A204.1 (cell line): ENCODE measurements around the gene IFNL3.
"Not testable (repeated sequence)": the region's sequence is repeated elsewhere in the genome, so short reads cannot be mapped to it uniquely, and the experiment has no call there.

Experiments
- FAIRE-seq: peaks from 2 replicates; lab custom pipeline; 2012; peaks lifted over from hg19 to GRCh38; lab: Jason Lieb, UNC

The IFNL3 gene

DNA sequence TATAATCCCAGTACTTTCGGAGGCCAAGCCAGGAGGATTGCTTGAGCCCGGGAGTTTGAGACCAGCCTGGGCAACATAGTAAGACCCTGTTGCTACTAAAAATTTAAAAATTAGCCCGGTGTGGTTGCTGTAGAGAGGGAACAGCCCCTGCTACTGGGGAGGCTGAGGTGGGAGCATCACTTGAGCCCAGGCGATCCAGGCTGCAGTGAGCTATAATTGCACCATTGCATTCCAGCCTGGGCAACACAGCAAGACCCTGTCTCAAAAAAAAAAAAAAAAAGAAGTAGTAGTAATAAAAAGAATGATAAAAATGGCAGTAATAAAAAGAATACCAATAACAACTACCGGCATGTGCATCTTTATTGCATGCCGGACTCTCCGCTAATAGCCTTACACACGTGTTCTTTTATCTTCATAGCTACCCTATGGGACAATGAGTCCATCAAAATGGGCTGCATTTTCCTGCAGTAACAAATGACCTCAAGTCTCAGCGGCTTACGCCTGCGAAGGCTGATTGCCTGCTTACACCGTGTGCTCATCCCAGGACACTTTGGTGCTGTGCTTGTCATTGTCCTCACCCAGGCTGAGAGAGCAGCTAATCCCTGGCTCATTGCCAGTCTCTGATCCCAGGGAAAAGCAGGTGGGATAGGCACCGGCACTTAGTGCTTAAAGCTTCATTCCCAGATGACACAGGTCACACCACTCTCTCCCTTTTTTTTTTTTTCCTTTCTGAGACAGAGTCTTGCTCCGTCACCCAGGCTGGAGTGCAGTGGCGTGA is 26.4 kb downstream of the IFNL3 start:
- FAIRE-seq: no peak

GRCh38 chr19:39217094-39217493 is 27.7 kb downstream of the IFNL3 start:
- no peak for FAIRE-seq

GRCh38 chr19:39215323-39215722 is 29.5 kb downstream of the IFNL3 start:
- not testable (repeated sequence) for FAIRE-seq

DNA sequence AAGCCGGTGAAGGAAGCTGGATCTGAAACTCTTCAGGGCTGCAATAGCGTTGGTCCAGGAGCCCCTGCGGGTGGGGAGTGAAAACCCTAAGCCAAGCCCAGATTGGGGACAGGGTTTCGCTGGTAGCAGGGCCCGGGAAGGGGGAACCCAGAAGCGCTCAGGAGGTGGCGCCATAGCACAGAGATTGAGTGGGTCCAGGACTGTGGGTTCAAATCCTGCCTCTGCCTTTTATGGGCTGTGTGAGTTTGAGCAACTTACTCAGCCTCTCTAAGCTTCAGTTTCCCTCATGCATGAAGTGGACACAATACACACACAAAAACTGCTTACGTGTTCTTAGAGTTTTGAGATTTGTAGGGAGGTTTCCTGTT is 32.4 kb downstream of the IFNL3 start:
- no peak for FAIRE-seq

GRCh38 chr19:39211731-39212374 is 33.0 kb downstream of the IFNL3 start:
- FAIRE-seq: no peak

- no peak for FAIRE-seq
Measured at GRCh38 chr19:39209196-39209595, 35.6 kb downstream of the IFNL3 start.

GRCh38 chr19:39208175-39208795 is 36.5 kb downstream of the IFNL3 start:
- no peak for FAIRE-seq

DNA sequence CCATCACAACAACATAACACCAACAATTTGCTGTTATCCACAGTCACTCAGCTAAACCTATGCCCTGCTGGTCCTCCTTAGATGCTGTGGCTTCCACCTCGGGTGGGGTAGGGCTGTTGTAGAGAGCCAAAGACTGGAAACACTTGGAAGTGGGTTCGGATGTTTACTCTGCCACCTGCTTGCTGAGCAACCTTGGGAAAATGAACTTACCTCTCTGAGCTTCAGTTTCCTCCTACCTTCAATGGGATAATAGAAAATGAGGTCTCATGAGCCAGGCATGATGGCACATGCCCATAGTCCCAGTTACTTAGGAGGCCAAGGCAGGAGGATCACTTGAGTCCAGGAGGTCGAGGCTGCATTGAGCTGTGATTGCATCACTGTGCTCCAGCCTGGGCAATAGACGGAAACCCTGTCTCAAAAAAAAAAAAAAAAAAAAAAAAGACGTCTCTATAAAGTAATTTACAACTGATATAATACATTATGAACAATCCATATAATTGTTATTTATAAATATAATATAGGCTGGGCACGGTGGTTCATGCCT is 37.4 kb downstream of the IFNL3 start:
- no peak for FAIRE-seq

- FAIRE-seq: no peak
Measured at GRCh38 chr19:39206122-39206521, 38.7 kb downstream of the IFNL3 start.

DNA sequence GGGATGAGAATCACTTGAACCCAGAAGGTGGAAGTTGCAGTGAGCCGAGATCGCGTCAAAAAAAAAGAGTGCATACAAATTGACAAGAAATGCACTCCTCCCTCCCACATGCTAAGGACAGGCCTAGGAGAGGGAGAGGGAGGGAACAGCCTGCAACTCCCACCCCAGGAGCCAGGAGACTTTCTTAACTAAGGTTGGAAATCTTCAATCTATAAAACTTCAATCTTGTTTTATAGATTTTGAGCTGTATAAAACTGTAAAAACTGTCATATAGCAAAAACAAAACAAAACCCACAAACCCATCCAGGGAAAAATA is 39.4 kb downstream of the IFNL3 start:
- no peak for FAIRE-seq

DNA sequence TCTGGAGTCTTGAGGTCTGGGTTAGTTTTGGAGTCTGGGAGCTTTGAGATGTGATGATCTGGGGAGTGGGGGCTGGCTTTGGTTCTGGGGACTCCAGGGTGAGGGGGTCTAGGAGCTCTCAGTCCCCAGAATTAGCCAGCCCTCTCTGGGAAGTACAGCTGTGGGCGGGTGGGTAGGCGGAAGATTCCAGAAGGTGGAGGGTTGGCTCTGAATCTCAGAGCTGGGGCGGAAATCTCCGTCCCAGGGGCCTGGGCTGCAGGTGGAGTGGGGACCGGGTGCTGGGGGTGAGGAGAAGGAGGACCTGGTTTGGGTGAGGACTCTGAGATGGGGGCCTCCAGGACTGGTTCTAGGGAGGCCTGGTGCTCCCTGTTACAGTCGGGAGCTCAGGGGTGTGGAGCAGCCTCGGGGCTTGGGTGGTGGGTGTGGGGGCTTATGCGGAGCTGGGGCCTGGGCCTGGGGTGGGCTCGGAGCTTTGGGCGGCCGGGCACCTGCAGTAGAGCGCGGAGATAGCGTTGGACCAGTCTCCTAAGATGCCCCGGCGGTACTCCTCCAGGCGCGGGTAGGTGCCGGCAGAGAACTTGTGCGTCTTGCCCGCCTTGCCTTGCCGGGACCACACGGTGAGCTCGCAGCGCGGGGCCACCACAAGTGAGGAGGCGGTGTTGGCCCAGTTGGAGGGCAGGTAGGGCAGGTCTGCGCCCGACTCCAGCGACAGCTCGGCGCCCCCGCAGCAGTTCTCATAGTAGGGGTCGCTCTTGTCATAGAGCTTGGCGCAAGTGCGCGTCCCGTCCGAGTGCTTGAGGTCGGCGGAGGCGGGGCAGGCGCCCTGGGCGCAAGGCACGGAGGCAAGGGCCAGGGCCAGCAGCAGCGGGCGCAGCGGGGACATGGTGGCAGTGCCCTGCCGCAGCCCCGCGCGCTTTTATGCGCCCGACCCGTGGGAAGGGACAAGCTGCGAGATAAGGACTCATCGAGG is 41.1 kb downstream of the IFNL3 start, which contains the start of gene SYCN:
TSS of gene SYCN (minus strand) at position 892 of the 970 bp plus-strand sequence. CDS start at position 883, 9 bp downstream.
- FAIRE-seq: no peak

- FAIRE-seq: no peak
Measured at GRCh38 chr19:39202998-39203355, 41.8 kb downstream of the IFNL3 start.

- FAIRE-seq: no peak
Measured at GRCh38 chr19:39200803-39201115, 44.0 kb downstream of the IFNL3 start.

GRCh38 chr19:39200066-39200802 is 44.6 kb downstream of the IFNL3 start:
- no peak for FAIRE-seq

DNA sequence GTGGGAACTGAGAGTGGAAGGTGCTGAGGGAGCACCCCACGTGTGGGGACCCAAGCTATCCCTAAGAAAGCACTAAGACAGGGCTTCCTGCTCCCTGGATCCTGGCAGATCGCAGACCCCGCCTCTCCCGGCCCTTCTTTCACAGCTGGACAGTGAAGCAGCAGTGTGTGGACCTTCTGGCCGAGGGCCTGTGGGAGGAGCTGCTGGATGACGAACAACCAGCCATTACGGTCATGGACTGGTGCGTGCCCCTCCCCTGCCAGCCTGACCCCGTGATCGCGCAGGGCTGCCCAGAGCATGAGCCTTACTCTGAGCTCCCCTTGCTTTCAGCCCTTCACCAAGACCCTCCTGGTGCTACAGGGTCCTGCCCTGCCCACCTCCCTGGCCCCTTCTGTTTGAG is 45.8 kb downstream of the IFNL3 start:
- no peak for FAIRE-seq

DNA sequence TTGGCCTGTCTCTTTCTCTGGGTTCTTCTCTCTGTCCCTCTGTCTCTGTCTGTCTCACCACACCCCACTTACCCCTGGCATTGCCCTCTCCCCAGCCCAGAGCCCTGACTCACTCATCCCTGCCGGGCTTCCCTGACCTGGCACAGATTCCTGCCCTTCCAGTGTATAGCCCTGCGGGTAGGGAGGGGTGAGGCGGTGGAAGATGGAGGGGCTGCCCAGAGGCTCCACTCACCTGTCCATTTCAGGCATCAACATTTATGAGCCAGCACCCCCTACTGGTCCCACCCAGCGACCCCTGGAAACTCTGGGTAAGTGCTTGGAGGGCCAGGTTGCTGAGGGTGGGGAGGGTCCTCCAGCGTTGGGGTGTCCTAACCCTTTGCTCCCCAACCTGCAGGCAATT is 47.0 kb downstream of the IFNL3 start:
- no peak for FAIRE-seq

DNA sequence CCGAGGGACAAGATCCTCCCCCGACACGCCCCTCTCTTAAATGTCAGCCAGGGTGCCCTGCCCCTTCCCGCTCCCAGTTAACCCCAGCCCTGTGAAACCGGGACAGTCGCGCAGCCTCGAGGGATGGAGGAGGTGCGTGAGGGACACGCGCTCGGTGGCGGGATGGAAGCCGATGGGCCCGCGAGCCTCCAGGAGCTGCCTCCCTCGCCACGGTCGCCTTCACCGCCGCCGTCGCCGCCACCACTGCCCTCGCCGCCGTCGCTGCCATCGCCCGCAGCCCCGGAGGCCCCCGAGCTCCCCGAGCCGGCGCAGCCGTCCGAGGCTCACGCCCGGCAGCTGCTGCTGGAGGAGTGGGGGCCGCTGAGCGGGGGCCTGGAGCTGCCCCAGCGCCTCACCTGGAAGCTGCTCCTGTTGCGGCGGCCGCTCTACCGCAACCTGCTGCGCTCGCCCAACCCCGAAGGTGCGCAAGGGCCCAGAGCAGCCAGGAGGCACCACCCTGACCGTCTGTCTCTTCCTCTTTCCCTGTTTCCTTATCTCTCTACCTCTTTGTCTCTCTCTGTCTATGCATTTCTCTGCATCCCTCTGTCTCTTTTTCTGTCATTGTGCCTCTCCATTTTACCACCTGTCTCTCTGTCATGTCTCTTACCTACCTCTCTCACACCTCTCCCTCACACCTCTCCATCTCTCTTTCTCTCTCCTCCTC is 47.8 kb downstream of the IFNL3 start, which contains the start of gene NCCRP1:
TSS of gene NCCRP1 (plus strand) at position 105 of the 703 bp plus-strand sequence. CDS start at position 124, 19 bp downstream.
- no peak for FAIRE-seq

DNA sequence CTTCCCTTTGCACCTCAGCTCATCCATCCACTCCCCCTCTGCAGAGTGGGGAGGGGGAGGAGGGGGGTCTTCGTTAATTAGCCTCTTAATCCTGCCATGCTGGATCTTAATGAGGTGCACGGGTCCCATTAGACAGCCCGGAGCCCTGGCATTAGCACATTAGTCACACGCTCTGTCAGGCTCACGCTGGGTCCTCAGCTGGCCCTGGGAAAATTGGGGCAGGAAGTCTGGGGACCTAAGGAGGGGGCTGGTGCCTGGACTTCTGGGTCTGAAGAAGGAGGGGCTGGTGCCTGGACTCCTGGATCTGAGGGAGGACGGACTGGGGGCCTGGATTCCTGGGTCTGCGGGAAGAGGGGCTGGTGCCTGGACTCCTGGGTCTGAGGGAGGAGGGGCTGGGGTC is 48.5 kb downstream of the IFNL3 start:
- FAIRE-seq: no peak

DNA sequence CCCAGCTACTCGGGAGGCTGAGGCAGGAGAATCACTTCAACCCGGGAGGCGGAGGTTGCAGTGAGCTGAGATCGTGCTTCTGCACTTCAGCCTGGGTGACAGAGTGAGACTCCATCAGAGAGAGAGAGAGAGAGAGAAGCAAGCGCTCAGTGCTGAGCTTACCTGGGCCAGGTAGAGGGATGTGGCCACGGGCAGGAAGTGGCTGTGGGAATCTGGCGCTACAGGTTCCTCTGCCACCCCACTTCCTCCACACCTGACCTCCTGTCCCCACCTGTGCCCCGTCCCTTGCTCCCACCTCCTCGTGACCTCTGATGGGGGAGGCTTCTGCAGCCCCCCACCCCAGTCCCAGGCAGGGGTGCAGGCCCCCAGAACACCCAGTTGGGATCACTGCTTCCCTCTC is 49.1 kb downstream of the IFNL3 start:
- no peak for FAIRE-seq

DNA sequence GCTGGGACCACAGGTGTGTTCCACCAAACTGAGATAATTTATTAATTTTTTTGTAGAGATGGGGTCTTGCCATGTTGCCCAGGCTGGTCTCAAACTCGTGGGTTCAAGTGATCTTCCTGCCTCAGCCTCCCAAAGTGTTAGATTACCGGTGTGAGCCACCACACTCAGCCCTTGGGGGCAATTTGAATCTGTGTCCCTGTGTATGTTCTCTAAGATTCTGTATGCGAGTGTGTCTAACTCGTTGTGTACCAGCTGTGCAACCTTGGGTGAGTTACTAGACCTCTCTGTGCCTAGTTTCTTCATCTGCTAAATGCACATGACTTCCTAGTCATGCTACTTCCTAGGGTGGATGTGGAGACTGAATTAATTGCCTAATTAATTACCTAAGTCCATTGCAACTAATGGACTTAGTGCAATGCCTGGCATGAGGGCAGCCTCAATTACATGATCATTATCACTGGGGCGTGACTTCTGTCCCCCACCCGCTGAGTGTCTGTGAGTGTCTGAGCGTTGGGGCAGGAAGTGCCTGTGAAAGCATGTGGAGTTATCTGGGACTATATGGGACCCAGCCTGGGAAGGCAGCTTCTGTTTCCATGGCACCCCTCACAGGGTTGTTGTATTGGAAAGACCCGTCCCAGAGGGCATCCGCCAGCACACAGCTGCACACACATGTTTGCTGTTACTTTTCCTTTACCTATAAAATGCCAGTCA is 49.8 kb downstream of the IFNL3 start:
- FAIRE-seq: no peak
